GM21367 (cell line): ENCODE data around the gene SCTR.

ENCODE experiments used
- ATAC-seq: cut with Tn5 transposase; IDR thresholded peaks from one replicate; pipeline ENCODE4 v1.9.1; 2021; ENCODE audit not compliant: unreplicated experiment

Gene SCTR

GRCh38 chr2:119523383-119523951, 816 bp downstream of the SCTR start:
- no peak for ATAC-seq

DNA sequence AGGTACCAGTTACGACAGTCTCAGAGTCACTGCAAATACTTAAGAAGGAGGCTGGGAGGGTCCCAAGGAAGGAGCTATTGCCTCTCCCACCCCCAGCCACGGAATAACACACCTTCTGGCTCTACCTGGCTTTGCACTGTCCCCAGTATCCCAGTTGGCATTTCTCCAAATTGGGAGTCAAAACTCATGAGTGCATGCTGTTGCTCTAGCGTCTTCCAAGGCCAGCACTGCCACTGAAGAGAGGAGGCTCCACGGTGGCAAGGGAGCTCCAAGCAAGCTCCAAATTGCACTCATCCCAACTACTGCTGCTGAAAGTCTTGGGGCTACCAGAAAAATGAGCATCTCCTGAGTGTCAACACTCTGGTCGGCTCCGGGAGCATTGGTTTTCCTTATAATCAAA, 1.6 kb downstream of the SCTR start:
- ATAC-seq = no peak

DNA sequence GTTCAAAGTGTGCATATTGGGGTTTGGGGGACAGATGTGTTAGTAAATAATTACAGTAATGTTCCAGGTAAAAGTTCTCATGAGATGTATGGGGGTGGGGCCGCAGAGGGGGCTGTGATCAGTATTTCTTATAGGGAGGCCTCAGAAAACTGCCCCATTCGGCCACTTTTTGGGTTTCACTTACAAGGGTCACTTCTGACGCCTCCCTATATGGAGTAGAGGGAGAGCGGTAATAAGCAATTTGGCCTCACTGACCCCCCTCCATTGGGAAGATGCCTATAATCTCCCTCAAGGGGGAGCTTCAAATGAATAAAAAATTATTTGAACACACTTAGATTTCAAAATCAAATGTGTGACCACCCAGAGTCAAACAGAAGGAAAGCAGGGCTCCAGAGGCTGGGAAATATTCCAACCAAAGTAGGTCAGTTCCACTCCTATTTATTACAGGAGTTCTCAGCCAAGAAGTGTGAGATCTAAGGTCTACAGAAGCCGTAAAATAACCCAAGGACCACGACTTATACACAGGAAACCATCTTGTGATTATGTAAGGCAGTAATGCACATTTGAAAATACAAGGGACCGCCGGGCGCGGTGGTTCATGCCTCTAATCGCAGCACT, 2.7 kb downstream of the SCTR start:
- no peak for ATAC-seq

- ATAC-seq = no peak
These were observed 3.4 kb downstream of the SCTR start for GRCh38 chr2:119520696-119521432.

- no peak for ATAC-seq
These were observed 5.2 kb downstream of the SCTR start for GRCh38 chr2:119519057-119519408.

DNA sequence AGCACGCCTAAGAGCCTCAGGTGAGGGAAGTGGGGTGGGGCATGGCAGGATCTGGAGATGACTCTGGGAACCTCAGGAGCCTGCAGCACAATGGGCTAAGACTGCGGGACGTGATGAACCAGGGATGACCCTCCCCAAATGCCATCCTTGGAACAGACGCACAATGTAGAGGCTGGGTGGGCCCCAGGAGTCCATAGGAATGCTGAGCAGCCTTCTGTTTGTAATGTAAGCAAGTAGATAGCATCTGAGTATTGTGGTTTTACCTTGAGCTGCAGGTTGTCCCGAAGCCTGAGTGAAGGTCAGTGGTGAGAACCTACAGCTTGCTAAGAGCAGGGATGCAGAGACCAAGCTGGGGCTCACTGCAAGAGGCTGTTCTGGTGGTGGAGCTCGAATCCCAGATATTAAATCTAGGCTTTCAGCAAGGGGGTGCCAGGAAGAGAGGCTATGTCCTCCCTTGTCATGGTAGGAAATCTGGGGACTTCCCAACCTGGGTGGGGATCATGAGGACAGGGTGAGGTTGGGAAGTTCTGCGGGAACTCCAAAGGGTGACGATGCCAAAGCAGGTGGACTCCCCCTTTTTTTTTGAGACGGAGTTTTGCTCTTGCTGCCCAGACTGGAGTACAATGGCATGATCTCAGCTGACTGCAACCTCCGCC, 5.8 kb downstream of the SCTR start:
- no peak for ATAC-seq

DNA sequence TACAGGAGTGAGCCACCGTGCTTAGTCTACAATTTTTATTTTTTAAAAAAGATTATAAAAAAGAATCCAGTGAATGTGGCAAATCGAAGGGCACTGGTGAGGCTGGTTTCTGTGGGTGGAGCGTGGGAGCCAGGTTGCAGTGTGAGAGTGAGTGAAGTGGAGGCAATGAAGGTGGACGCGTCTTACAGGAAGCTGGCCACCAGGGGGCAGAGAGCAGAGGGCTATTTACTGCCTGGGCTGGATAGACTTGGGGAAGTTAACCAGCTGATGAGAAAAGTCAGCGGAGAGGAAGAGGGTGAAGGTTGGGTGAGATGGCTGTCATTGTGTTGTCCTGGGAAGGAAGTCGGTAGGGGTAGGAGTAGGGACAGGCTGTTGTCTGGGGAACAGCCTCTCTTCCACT, 6.8 kb downstream of the SCTR start:
- ATAC-seq = peak; percentile 94

DNA sequence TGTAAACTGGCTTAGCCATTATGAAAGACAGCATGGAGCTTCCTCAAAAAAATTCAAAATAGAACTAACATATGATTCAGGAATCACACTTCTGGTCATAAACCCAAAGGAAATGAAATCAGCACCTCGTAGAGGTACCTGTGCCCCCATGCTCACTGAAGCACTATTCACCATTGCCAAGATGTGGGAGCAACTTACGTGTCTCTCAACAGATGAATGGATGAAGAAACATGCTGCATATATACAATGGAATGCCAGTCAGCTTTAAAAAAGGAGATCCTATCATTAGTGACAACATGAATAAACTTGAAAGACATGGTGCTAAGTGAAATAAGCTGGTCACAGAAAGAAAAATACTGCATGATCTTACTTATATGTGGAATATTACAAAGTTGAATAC, 8.2 kb downstream of the SCTR start:
- no peak for ATAC-seq

GRCh38 chr2:119513832-119514231, 10.5 kb downstream of the SCTR start:
- ATAC-seq = no peak

DNA sequence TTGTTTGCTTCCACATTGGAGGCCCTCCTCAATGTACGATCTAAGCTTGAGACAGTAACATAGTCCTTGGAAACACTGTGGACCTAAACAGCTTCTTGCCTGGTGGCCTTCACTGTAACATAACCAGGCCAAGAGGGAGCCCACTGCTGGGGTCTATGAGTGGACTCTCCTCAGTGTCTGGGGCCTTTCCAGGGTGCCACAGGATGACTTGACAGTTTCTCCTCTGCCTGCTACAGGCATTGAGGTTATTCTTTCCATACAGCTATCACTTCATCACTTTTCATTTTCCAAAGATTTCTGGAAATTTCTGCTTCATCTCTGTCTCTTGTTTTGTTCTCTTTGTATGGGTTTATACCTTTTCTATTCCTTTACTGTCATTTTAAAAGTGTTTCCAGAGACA, 11.3 kb downstream of the SCTR start:
- no peak for ATAC-seq

- ATAC-seq = no peak
These were observed 12.3 kb downstream of the SCTR start for GRCh38 chr2:119511989-119512388.

- ATAC-seq = no peak
These were observed 15.5 kb downstream of the SCTR start for GRCh38 chr2:119508756-119509155.

- ATAC-seq = no peak
These were observed 27.6 kb downstream of the SCTR start for GRCh38 chr2:119496682-119497081.

DNA sequence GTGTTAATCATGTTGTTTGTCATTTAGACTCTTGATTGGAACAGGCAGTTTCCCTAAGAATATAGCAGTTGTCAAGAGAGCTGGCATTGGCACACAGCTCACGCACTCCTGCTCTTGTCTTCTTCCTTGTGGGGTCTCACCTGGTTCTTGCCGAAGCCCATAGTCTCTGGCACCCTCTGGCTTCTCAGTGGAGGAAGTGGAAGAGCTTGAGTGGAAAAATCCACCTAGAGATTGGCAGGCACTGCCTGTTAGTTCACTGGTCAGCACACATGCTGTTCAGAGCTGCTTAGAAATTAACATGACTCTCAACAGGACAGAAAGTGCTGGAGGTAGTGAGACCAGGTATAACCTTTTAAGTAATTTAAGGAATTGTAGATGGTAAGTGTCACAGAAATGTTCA, 28.3 kb downstream of the SCTR start:
- no peak for ATAC-seq

- ATAC-seq = no peak
These were observed 30.0 kb downstream of the SCTR start for GRCh38 chr2:119494163-119494790.

- ATAC-seq = no peak
These were observed 32.3 kb downstream of the SCTR start for GRCh38 chr2:119491776-119492525.

- no peak for ATAC-seq
These were observed 33.6 kb downstream of the SCTR start for GRCh38 chr2:119490653-119491195.

DNA sequence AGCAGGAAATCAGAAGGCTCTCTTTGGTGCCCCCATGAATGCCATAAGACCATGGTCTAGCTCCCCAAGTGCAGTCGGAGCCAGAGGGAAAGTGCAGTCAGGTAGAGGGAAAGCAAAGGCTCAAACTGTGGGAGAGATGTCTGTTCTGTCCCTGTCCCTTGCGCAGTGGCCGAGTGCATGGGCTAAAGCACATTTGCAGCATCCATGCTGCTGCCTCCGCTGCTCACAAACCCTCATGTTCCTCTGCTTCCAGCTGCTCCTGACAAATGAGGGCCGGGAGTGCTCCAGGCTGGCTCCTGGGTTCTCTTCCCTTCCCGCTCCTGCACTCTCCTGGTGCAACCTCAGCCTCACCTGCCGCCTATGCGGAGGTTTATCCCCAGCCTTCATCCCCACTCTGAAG, 34.2 kb downstream of the SCTR start:
- ATAC-seq = no peak

GRCh38 chr2:119489232-119489952, 34.9 kb downstream of the SCTR start:
- no peak for ATAC-seq
